ENCODE results near the gene TRIM37.
A peak's percentile ranks its signal among the peaks of the same experiment; 100 is the strongest.
"Not testable (repeated sequence)": the region's sequence is repeated elsewhere in the genome, so short reads cannot be mapped to it uniquely, and the experiment has no call there.

TRIM37 gene

DNA sequence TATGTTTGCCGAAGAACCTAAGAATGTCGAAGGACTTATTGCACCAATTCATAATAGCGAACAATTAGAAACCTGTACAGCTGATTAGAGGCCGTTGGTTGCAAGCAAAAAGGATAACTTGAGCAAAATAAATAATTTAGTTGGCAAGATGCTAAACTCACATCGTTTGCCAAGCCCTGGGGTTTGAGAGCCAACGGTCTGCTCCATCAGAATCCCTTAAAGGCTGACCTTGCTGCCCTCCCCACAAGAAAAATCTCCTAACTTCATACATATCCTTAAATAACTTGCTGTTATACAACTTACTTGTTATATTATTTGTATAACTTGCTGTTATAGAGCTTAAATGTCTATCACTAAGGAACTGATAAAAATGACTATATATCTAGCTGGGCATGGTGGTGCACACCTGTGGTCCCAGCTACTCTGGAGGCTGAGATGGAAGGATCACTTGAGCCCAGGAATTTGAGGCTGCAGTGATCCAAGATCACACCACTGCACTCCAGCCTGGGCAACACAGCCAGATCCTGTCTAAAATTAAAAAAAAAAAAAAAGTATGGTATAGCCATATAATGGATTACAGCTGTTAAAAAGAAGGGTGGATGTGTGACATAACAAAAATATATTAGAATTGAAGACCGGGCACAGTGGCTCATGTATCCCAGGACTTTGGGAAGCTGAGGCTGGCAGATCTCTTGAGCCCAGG is 1.9 kb upstream of the TRIM37 start:
- peaks cover 17% of the 10 kb centered on the region for H3K4me1 ChIP-seq (ENCODE audit: control insufficient read depth, insufficient read depth, low read length)
- no peak overlapping the region for H3K9ac ChIP-seq (ENCODE audit: low read length)
- H3K27me3 ChIP-seq (replicated peaks; ENCODE audit: control insufficient read depth, insufficient read depth, low read length): no peaks in the 10 kb centered on the region
- H3K36me3 ChIP-seq (ENCODE audit: control insufficient read depth, insufficient read depth, low read length, severe bottlenecking): no peaks in the 10 kb centered on the region
- H3K9me3 ChIP-seq (ENCODE audit: control insufficient read depth, low read length): no peaks in the 10 kb centered on the region
- no peak for DNase-seq (ENCODE audit: low read depth)
- H3K4me3 ChIP-seq (ENCODE audit: low read length): no peak overlapping the region

GRCh38 chr17:59107306-59107670 is 608 bp upstream of the TRIM37 start:
- Histone ChIP-seq H3K36me3 (ENCODE audit: control insufficient read depth, insufficient read depth, low read length, severe bottlenecking) (no peaks in the 10 kb centered on the region), H3K4me1 (ENCODE audit: control insufficient read depth, insufficient read depth, low read length) (peaks cover 17% of the 10 kb centered on the region), H3K4me3 (ENCODE audit: low read length) (peak overlapping the region; percentile 93), H3K9ac (ENCODE audit: low read length) (peak overlapping the region; percentile 92), H3K27me3 (replicated peaks; ENCODE audit: control insufficient read depth, insufficient read depth, low read length) (no peaks in the 10 kb centered on the region), H3K9me3 (ENCODE audit: control insufficient read depth, low read length) (no peaks in the 10 kb centered on the region)
- DNase-seq (ENCODE audit: low read depth): no peak

DNA sequence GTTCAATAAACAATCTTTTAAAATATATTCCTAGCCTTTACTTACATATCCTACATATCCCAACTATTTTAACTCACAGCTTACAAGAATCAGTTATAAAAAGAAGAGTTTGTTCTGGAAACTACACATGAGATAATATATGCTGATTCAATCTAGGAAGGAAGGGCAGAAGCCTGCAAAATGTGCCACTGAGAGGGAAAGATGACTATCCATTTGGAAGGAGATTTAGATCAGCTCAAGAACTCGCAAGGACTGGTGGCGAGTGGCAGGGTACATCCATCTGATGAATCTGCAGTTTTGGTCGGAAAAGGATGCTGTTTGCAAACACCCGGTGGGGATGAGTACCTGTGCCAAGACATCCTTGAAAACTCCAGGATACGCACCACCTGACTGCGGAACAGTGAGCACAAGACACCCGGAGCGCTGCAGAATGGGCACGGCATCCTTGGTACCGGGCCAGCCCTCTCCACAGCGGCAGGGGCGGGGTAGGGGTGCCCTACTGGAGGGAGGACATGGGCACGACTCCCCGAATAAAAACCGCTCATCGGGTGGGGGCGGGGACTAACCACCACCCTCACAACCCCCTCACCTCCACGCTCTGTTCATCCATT is 723 bp downstream of the TRIM37 start:
- Histone ChIP-seq H3K4me3 (ENCODE audit: low read length) (peak overlapping the region; percentile 93), H3K9ac (ENCODE audit: low read length) (peak overlapping the region; percentile 92), H3K4me1 (ENCODE audit: control insufficient read depth, insufficient read depth, low read length) (peaks cover 17% of the 10 kb centered on the region), H3K9me3 (ENCODE audit: control insufficient read depth, low read length) (no peaks in the 10 kb centered on the region), H3K27me3 (replicated peaks; ENCODE audit: control insufficient read depth, insufficient read depth, low read length) (no peaks in the 10 kb centered on the region), H3K36me3 (ENCODE audit: control insufficient read depth, insufficient read depth, low read length, severe bottlenecking) (peaks cover 4% of the 10 kb centered on the region)
- DNase-seq (ENCODE audit: low read depth): peak; percentile 74

- H3K4me1 ChIP-seq (ENCODE audit: control insufficient read depth, insufficient read depth, low read length): peaks cover 11% of the 10 kb centered on the region
- H3K27me3 ChIP-seq (replicated peaks; ENCODE audit: control insufficient read depth, insufficient read depth, low read length): no peaks in the 10 kb centered on the region
- H3K9me3 ChIP-seq (ENCODE audit: control insufficient read depth, low read length): no peaks in the 10 kb centered on the region
- no peak for DNase-seq (ENCODE audit: low read depth)
- H3K4me3 ChIP-seq (ENCODE audit: low read length): no peak overlapping the region
- H3K9ac ChIP-seq (ENCODE audit: low read length): no peak overlapping the region
- H3K36me3 ChIP-seq (ENCODE audit: control insufficient read depth, insufficient read depth, low read length, severe bottlenecking): peaks cover 20% of the 10 kb centered on the region
Observed at GRCh38 chr17:59101178-59101577, 5.5 kb downstream of the TRIM37 start.

- no peak for DNase-seq (ENCODE audit: low read depth)
- Histone ChIP-seq H3K4me3 (ENCODE audit: low read length) (no peak overlapping the region), H3K36me3 (ENCODE audit: control insufficient read depth, insufficient read depth, low read length, severe bottlenecking) (peaks cover 20% of the 10 kb centered on the region), H3K27me3 (replicated peaks; ENCODE audit: control insufficient read depth, insufficient read depth, low read length) (no peaks in the 10 kb centered on the region), H3K9ac (ENCODE audit: low read length) (no peak overlapping the region), H3K4me1 (ENCODE audit: control insufficient read depth, insufficient read depth, low read length) (peaks cover 16% of the 10 kb centered on the region), H3K9me3 (ENCODE audit: control insufficient read depth, low read length) (no peaks in the 10 kb centered on the region)
Observed at GRCh38 chr17:59097876-59098275, 8.8 kb downstream of the TRIM37 start.

DNA sequence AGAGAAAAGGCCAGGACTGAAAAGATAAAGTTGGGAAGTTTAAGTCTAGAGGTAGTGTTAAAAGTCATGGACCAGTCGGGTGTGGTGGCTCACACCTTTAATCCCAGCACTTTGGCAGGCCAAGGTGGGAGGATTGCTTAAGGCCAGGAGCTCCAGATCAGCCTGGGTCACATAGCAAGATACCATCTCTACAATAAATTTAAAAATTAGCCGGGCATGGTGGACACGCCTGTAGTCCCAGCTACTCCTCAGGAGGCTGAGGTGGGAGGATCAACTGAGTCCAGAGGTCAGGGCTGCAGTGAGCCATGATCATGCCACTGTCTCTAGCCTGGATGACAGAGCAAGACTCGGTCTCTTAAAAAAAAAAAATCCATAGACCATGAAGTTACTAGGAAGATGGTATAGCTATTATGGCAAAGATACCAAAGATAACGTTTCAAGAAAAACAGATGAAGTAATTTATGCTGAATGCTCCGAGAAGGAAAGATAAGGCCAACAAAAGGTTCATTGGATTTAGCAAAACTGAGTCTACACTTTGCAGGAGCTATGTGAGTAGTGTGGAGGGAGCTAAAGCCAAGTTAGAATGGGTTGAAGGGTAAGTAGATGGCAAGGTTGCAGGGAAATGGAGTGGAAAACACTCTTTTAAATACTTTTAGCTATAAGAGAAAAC is 11.7 kb downstream of the TRIM37 start:
- Histone ChIP-seq H3K4me1 (ENCODE audit: control insufficient read depth, insufficient read depth, low read length) (peaks cover 16% of the 10 kb centered on the region), H3K4me3 (ENCODE audit: low read length) (no peak overlapping the region), H3K27me3 (replicated peaks; ENCODE audit: control insufficient read depth, insufficient read depth, low read length) (no peaks in the 10 kb centered on the region), H3K9ac (ENCODE audit: low read length) (no peak overlapping the region), H3K36me3 (ENCODE audit: control insufficient read depth, insufficient read depth, low read length, severe bottlenecking) (peaks cover 9% of the 10 kb centered on the region), H3K9me3 (ENCODE audit: control insufficient read depth, low read length) (no peaks in the 10 kb centered on the region)
- DNase-seq (ENCODE audit: low read depth): no peak

DNA sequence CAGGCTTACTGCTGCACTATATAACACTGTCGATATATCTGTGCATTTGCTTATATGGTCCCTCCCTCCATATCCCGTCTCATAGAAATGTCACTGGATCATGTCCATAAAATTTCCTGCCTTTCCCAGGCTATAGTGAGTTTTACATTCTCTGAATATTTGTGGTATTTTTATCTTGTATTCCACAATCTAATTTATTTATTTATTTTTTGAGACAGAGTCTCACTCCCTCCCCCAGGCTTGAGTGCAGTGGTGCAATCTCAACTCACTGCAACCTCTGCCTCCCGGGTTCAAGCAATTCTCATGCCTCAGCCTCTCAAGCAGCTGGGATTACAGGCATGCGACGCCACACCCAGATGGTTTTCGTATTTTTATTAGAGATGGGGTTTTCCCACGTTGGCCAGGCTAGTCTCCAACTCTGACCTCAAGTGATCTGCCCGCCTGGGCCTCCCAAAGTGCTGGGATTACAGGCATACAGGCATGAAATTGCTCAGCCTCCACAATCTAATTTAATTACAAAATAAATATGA is 12.9 kb downstream of the TRIM37 start:
- peak; percentile 93 for DNase-seq (ENCODE audit: low read depth)
- peak overlapping the region; percentile 67 for H3K4me3 ChIP-seq (ENCODE audit: low read length)
- H3K9me3 ChIP-seq (ENCODE audit: control insufficient read depth, low read length): no peaks in the 10 kb centered on the region
- H3K9ac ChIP-seq (ENCODE audit: low read length): no peak overlapping the region
- peaks cover 9% of the 10 kb centered on the region for H3K36me3 ChIP-seq (ENCODE audit: control insufficient read depth, insufficient read depth, low read length, severe bottlenecking)
- H3K4me1 ChIP-seq (ENCODE audit: control insufficient read depth, insufficient read depth, low read length): peaks cover 16% of the 10 kb centered on the region
- no peaks in the 10 kb centered on the region for H3K27me3 ChIP-seq (replicated peaks; ENCODE audit: control insufficient read depth, insufficient read depth, low read length)

DNA sequence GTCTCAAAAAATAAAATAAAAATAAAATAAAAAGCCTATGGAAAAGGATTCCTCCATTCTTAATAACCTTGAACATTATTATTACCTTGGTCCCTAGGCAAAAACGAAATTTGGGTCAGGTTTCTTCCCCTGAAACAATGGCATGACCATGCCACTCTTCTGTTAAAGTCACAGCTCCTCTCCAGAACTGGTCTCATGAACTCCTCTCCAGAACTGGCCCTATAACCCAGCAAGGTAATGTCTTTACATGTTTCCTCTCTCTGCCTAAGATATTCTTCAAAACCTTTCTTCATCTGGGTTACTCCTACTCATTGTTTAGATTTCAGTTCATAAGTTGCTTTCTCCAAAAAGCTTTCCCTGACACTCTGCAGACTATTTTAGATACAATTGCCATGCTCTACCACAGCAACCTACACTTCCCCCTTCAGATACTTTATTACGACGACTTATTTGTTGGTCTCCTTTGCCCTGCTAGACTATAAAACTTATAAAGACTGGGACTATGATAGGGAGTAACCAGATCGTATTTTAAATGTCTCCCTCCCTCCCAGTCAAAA is 13.5 kb downstream of the TRIM37 start:
- Histone ChIP-seq H3K9ac (ENCODE audit: low read length) (no peak overlapping the region), H3K27me3 (replicated peaks; ENCODE audit: control insufficient read depth, insufficient read depth, low read length) (no peaks in the 10 kb centered on the region), H3K36me3 (ENCODE audit: control insufficient read depth, insufficient read depth, low read length, severe bottlenecking) (peaks cover 11% of the 10 kb centered on the region), H3K9me3 (ENCODE audit: control insufficient read depth, low read length) (no peaks in the 10 kb centered on the region), H3K4me3 (ENCODE audit: low read length) (peak overlapping the region; percentile 67), H3K4me1 (ENCODE audit: control insufficient read depth, insufficient read depth, low read length) (peaks cover 16% of the 10 kb centered on the region)
- no peak for DNase-seq (ENCODE audit: low read depth)

DNA sequence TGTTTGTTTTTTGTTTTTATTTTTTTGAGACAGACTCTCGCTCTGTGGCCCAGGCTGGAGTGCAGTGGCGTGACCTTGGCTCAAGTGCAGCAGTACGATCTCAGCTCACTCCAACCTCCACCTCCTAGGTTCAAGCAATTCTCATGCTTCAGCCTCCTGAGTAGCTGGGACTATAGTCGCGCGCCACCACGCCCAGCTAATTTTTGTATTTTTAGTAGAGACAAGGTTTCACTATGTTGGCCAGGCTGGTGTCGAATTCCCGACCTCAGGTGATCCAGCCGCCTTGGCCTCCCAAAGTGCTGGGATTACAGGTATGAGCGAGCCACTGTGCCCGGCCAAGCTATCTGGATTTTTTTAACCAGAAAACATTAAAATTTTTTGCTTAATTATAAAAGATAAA is 16.1 kb downstream of the TRIM37 start:
- peaks cover 18% of the 10 kb centered on the region for H3K36me3 ChIP-seq (ENCODE audit: control insufficient read depth, insufficient read depth, low read length, severe bottlenecking)
- DNase-seq (ENCODE audit: low read depth); H3K4me3 ChIP-seq (ENCODE audit: low read length); H3K9ac ChIP-seq (ENCODE audit: low read length); H3K27me3 ChIP-seq (replicated peaks; ENCODE audit: control insufficient read depth, insufficient read depth, low read length); H3K9me3 ChIP-seq (ENCODE audit: control insufficient read depth, low read length): not testable (repeated sequence)
- H3K4me1 ChIP-seq (ENCODE audit: control insufficient read depth, insufficient read depth, low read length): peaks cover 16% of the 10 kb centered on the region

GRCh38 chr17:59084154-59084553 is 22.5 kb downstream of the TRIM37 start:
- H3K36me3 ChIP-seq (ENCODE audit: control insufficient read depth, insufficient read depth, low read length, severe bottlenecking): peaks cover 29% of the 10 kb centered on the region
- no peak overlapping the region for H3K4me3 ChIP-seq (ENCODE audit: low read length)
- DNase-seq (ENCODE audit: low read depth): no peak
- H3K9me3 ChIP-seq (ENCODE audit: control insufficient read depth, low read length): no peaks in the 10 kb centered on the region
- no peaks in the 10 kb centered on the region for H3K27me3 ChIP-seq (replicated peaks; ENCODE audit: control insufficient read depth, insufficient read depth, low read length)
- no peak overlapping the region for H3K9ac ChIP-seq (ENCODE audit: low read length)
- H3K4me1 ChIP-seq (ENCODE audit: control insufficient read depth, insufficient read depth, low read length): no peaks in the 10 kb centered on the region

- no peak overlapping the region for H3K9ac ChIP-seq (ENCODE audit: low read length)
- no peak overlapping the region for H3K4me3 ChIP-seq (ENCODE audit: low read length)
- peaks cover 14% of the 10 kb centered on the region for H3K4me1 ChIP-seq (ENCODE audit: control insufficient read depth, insufficient read depth, low read length)
- no peaks in the 10 kb centered on the region for H3K9me3 ChIP-seq (ENCODE audit: control insufficient read depth, low read length)
- H3K36me3 ChIP-seq (ENCODE audit: control insufficient read depth, insufficient read depth, low read length, severe bottlenecking): peaks cover 42% of the 10 kb centered on the region
- DNase-seq (ENCODE audit: low read depth): peak; percentile 73
- H3K27me3 ChIP-seq (replicated peaks; ENCODE audit: control insufficient read depth, insufficient read depth, low read length): no peaks in the 10 kb centered on the region
Observed at GRCh38 chr17:59074494-59074893, 32.2 kb downstream of the TRIM37 start.
